ENCODE measurements around the gene SVIL.
"Not testable (repeated sequence)": the region's sequence is repeated elsewhere in the genome, so short reads cannot be mapped to it uniquely, and the experiment has no call there.

GRCh38 chr10:29566209-29566608 lies 68.6 kb downstream of the SVIL start:
- not testable (repeated sequence) for TF ChIP-seq CTCF, POLR2A (IDR thresholded peaks at IDR 0.05)

Measured in Peyer's patch (tissue), 4 donors.